MM.1S (cell line): Measurements from ENCODE around the gene PGA3.

ENCODE experiments used
- EZH2 ChIP-seq: fragments of 300-600 bp; sonication (generic); optimal IDR thresholded peaks from 2 replicates; pipeline ENCODE3; 2017; ENCODE audit warnings: low read depth, mild to moderate bottlenecking, antibody characterized with exemption, low read length, mixed read lengths
- EZH2phosphoT487 ChIP-seq: fragments of 300-600 bp; sonication (generic); IDR thresholded peaks from 2 replicates; pipeline ENCODE4 v1.6.1; 2018; ENCODE audit warnings: antibody characterized with exemption, low read length
- TF ChIP-seq, protein P1 (sequence below): fragments of 300-600 bp; sonication (generic); IDR thresholded peaks from 2 replicates; pipeline ENCODE4 v1.5.1; 2016; ENCODE audit warnings: antibody characterized with exemption, low read length, mixed read lengths

- TF ChIP-seq, protein P1, sequence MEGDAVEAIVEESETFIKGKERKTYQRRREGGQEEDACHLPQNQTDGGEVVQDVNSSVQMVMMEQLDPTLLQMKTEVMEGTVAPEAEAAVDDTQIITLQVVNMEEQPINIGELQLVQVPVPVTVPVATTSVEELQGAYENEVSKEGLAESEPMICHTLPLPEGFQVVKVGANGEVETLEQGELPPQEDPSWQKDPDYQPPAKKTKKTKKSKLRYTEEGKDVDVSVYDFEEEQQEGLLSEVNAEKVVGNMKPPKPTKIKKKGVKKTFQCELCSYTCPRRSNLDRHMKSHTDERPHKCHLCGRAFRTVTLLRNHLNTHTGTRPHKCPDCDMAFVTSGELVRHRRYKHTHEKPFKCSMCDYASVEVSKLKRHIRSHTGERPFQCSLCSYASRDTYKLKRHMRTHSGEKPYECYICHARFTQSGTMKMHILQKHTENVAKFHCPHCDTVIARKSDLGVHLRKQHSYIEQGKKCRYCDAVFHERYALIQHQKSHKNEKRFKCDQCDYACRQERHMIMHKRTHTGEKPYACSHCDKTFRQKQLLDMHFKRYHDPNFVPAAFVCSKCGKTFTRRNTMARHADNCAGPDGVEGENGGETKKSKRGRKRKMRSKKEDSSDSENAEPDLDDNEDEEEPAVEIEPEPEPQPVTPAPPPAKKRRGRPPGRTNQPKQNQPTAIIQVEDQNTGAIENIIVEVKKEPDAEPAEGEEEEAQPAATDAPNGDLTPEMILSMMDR: no peak
- TF ChIP-seq EZH2 (no peak), EZH2phosphoT487 (no peak)
Measured at GRCh38 chr11:61181489-61181888, 21.8 kb upstream of the PGA3 start.
